Coronary artery (tissue), 2 donors: ENCODE measurements around the gene CST3.

Experiments
- DNase-seq: peaks from one replicate; pipeline ENCODE4 v3.0.0-alpha.2; 2017; ENCODE audit warnings: low spot score
- H3K27ac ChIP-seq, 2 donors: fragments of 200-600 bp; sonication (generic); one replicate each; pipeline ENCODE4 v1.5.1; 2016 to 2019
- H3K4me3 ChIP-seq: fragments of 200-600 bp; sonication (generic); 2 replicates; pipeline ENCODE4 v1.5.1; 2016; ENCODE audit warnings: mild to moderate bottlenecking, moderate library complexity
- CTCF ChIP-seq: fragments of 200-600 bp; sonication (generic); IDR thresholded peaks from one replicate; pipeline ENCODE4 v1.5.1; 2019; ENCODE audit warnings: antibody characterized with exemption

Gene CST3

GRCh38 chr20:23643659-23644058 is 5.9 kb upstream of the CST3 start:
- H3K4me3 ChIP-seq = no peak overlapping the region
- H3K27ac ChIP-seq = no peak overlapping the region
- TF ChIP-seq CTCF = no peak
- no peak for DNase-seq

GRCh38 chr20:23641936-23642751 is 4.4 kb upstream of the CST3 start:
- TF ChIP-seq CTCF = no peak
- no peak for DNase-seq
- Histone ChIP-seq H3K27ac (peak overlapping the region in 1 of 2 donors; percentile 19), H3K4me3 (no peak overlapping the region)

GRCh38 chr20:23640671-23641667 is 3.2 kb upstream of the CST3 start:
- no peak for TF ChIP-seq CTCF
- Histone ChIP-seq H3K27ac (no peak overlapping the region), H3K4me3 (no peak overlapping the region)
- no peak for DNase-seq

DNA sequence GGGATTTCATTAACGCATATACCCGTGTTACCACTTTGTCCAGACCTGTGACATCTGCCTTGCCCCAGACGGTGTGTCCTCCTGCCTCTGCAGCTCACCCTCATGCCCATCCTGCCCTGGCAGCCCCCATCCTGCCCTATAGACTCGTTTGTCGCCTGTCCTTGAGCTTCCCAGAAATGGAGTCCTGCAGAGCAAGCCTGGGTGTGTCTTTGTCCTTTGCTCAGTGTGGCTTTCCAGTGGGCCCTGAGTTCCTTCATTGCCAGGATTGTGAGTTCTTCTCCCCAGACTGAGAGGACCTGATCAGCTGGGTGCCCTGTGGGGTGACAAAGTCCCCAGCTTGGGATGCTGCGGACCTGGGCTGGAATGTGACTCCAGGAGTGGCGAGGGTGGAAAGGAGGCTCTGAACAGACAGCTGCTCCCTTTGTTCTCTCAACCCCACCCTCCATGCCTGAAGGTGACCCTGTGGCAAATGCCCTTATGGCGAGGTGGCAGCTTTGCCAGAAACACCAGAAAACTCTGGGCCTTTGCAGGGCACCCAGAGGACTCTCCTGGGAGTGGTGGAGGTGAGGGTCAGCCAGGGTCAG is 2.4 kb upstream of the CST3 start:
- DNase-seq = no peak
- no peak for TF ChIP-seq CTCF
- H3K4me3 ChIP-seq = no peak overlapping the region
- H3K27ac ChIP-seq = no peak overlapping the region

- TF ChIP-seq CTCF = no peak
- Histone ChIP-seq H3K27ac (no peak overlapping the region), H3K4me3 (no peak overlapping the region)
- DNase-seq = no peak
Observed at GRCh38 chr20:23639490-23639958, 1.8 kb upstream of the CST3 start.

DNA sequence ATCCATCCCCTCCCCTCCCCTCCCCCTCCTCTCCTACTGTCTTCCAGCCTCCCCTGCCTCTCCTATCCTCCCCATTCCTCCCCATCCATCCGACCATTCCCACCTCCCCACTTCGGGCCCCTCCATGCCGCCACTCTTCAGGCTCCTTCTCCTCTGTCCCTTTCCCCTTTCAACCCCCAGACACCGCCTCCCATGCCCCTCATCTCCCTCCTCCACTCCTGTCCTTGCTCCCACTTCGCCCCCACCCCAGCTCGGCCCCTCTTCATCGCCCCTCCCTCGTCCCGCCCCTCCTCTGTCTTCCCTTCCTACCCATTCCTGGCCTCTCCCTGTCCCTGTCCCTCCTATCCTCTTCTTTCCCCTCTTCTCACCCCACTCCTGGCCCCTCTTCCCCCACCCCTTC is 554 bp upstream of the CST3 start:
- DNase-seq = no peak
- TF ChIP-seq CTCF = no peak
- Histone ChIP-seq H3K4me3 (peak overlapping the region; percentile 91), H3K27ac (peak overlapping the region; percentile 76 to 97)
